Endothelial cell of umbilical vein (primary cell): ENCODE measurements around the gene RARA.

ENCODE experiments used
- MYC ChIP-seq: IDR thresholded peaks from one replicate; pipeline ENCODE4 v1.6.1; 2011; ENCODE audit warnings: mild to moderate bottlenecking, low read depth, low read length
- POLR2AphosphoS5 ChIP-seq: IDR thresholded peaks from 2 replicates; pipeline ENCODE4 v1.6.1; 2012; ENCODE audit warnings: low read depth, mild to moderate bottlenecking, control low read depth, low read length, moderate library complexity; ENCODE audit not compliant: insufficient read depth
- TF ChIP-seq, protein P1 (sequence below), 2 donors: IDR thresholded peaks; 1 replicate in 1 of 2; 2 replicates in 1 of 2; pipeline ENCODE4 v1.5.1; 2011; ENCODE audit warnings: low read length in 2 of 2, mild to moderate bottlenecking in 2 of 2, moderate library complexity in 2 of 2, control low read depth in 1 of 2, inconsistent platforms in 1 of 2, low read depth in 1 of 2; ENCODE audit not compliant: insufficient read depth in 1 of 2; ENCODE audit errors: extremely low read depth in 1 of 2

DNA sequence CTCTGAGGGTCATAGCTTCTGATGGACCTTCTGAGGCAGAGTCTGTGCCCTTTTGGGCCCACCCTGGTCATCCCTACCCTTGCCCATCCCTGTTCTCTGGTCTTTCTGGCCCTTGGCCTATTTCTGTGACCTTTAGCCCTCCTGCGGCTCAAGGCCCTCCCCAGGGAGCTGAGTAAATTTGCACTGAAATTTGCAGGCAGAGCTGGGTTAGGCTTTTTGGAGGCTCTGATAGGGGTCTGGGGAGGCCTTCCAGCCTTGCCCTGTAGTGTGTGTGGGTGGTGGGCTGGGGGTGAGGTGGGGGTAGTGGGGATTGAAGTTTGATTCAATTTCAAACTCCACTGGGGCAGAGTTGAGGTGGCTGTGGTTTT is 17.8 kb downstream of the RARA start:
- TF ChIP-seq MYC (no peak), POLR2AphosphoS5 (no peak)
- TF ChIP-seq, protein P1, sequence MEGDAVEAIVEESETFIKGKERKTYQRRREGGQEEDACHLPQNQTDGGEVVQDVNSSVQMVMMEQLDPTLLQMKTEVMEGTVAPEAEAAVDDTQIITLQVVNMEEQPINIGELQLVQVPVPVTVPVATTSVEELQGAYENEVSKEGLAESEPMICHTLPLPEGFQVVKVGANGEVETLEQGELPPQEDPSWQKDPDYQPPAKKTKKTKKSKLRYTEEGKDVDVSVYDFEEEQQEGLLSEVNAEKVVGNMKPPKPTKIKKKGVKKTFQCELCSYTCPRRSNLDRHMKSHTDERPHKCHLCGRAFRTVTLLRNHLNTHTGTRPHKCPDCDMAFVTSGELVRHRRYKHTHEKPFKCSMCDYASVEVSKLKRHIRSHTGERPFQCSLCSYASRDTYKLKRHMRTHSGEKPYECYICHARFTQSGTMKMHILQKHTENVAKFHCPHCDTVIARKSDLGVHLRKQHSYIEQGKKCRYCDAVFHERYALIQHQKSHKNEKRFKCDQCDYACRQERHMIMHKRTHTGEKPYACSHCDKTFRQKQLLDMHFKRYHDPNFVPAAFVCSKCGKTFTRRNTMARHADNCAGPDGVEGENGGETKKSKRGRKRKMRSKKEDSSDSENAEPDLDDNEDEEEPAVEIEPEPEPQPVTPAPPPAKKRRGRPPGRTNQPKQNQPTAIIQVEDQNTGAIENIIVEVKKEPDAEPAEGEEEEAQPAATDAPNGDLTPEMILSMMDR (IDR thresholded peaks at IDR 0.05; ENCODE audit: extremely low read depth in 1 of 2, insufficient read depth in 1 of 2, low read depth in 1 of 2, low read length in 2 of 2) = no peak
